Lower leg skin (tissue), 3 donors: ENCODE results near the gene BPIFB6.

Source experiments
- POLR2A ChIP-seq, 2 donors: fragments of 450-650 bp; IDR thresholded peaks; one replicate each; pipeline ENCODE4 v1.6.1; 2016 to 2017; ENCODE audit warnings: antibody characterized with exemption in 2 of 2, mild to moderate bottlenecking in 1 of 2, moderate library complexity in 1 of 2
- TF ChIP-seq, protein P1 (sequence below), 3 donors: fragments of 450-650 bp; IDR thresholded peaks; one replicate each; pipeline ENCODE4 v1.5.1; 2016; ENCODE audit warnings: antibody characterized with exemption in 3 of 3, mild to moderate bottlenecking in 3 of 3, moderate library complexity in 2 of 3

GRCh38 chr20:33054381-33054780 lies 22.9 kb downstream of the BPIFB6 start:
- TF ChIP-seq, protein P1, sequence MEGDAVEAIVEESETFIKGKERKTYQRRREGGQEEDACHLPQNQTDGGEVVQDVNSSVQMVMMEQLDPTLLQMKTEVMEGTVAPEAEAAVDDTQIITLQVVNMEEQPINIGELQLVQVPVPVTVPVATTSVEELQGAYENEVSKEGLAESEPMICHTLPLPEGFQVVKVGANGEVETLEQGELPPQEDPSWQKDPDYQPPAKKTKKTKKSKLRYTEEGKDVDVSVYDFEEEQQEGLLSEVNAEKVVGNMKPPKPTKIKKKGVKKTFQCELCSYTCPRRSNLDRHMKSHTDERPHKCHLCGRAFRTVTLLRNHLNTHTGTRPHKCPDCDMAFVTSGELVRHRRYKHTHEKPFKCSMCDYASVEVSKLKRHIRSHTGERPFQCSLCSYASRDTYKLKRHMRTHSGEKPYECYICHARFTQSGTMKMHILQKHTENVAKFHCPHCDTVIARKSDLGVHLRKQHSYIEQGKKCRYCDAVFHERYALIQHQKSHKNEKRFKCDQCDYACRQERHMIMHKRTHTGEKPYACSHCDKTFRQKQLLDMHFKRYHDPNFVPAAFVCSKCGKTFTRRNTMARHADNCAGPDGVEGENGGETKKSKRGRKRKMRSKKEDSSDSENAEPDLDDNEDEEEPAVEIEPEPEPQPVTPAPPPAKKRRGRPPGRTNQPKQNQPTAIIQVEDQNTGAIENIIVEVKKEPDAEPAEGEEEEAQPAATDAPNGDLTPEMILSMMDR (IDR thresholded peaks at IDR 0.05): no peak
- no peak for TF ChIP-seq POLR2A (IDR thresholded peaks at IDR 0.05)
